ENCODE measurements around the gene RMND5B.
"Not testable (repeated sequence)": the region's sequence is repeated elsewhere in the genome, so short reads cannot be mapped to it uniquely, and the experiment has no call there.

Gene RMND5B

GRCh38 chr5:178130576-178131445 lies at the start of gene RMND5B:
TSS of gene RMND5B (plus strand) at chr5:178131014. CDS start at chr5:178138120, 7,106 bp downstream.
- peak; percentile 91 for DNase-seq

GRCh38 chr5:178081571-178082243 lies 49.1 kb upstream of the RMND5B start:
- DNase-seq = no peak

GRCh38 chr5:178083922-178084321 lies 46.9 kb upstream of the RMND5B start:
- DNase-seq = no peak

- no peak for DNase-seq
Measured at GRCh38 chr5:178085316-178085715, 45.5 kb upstream of the RMND5B start.

- no peak for DNase-seq
Measured at GRCh38 chr5:178086266-178086665, 44.5 kb upstream of the RMND5B start.

GRCh38 chr5:178087199-178087598 lies 43.6 kb upstream of the RMND5B start:
- not testable (repeated sequence) for DNase-seq

- no peak for DNase-seq
Measured at GRCh38 chr5:178090856-178091255, 40.0 kb upstream of the RMND5B start.

- DNase-seq = no peak
Measured at GRCh38 chr5:178093134-178093533, 37.7 kb upstream of the RMND5B start.

GRCh38 chr5:178094345-178094744 lies 36.5 kb upstream of the RMND5B start:
- no peak for DNase-seq

- DNase-seq = no peak
Measured at GRCh38 chr5:178098685-178099084, 32.1 kb upstream of the RMND5B start.

GRCh38 chr5:178103612-178104011 lies 27.2 kb upstream of the RMND5B start:
- DNase-seq = no peak

GRCh38 chr5:178104492-178104891 lies 26.3 kb upstream of the RMND5B start:
- no peak for DNase-seq

GRCh38 chr5:178106086-178106485 lies 24.7 kb upstream of the RMND5B start:
- DNase-seq = no peak

- no peak for DNase-seq
Measured at GRCh38 chr5:178106556-178107239, 24.1 kb upstream of the RMND5B start.

- DNase-seq = no peak
Measured at GRCh38 chr5:178107756-178108310, 23.0 kb upstream of the RMND5B start.

GRCh38 chr5:178108446-178108845 lies 22.4 kb upstream of the RMND5B start:
- no peak for DNase-seq

- DNase-seq = no peak
Measured at GRCh38 chr5:178108966-178109365, 21.8 kb upstream of the RMND5B start.

GRCh38 chr5:178110511-178110910 lies 20.3 kb upstream of the RMND5B start:
- DNase-seq = no peak

- DNase-seq = no peak
Measured at GRCh38 chr5:178111925-178112324, 18.9 kb upstream of the RMND5B start.

- no peak for DNase-seq
Measured at GRCh38 chr5:178112545-178112944, 18.3 kb upstream of the RMND5B start.

- peak; percentile 88 for DNase-seq
Measured at GRCh38 chr5:178113141-178113787, 17.6 kb upstream of the RMND5B start, which contains the start of gene N4BP3. TSS of gene N4BP3 (plus strand) at chr5:178113532. CDS start at chr5:178119584, 6,052 bp downstream.

GRCh38 chr5:178113841-178114324 lies 16.9 kb upstream of the RMND5B start:
- no peak for DNase-seq

All from activated CD4-positive, alpha-beta T cell treated with anti-CD3 and anti-CD28 coated beads, Interleukin-2, Interleukin-6, amounts not matched to agents 100 ng/mL and 50 ng/mL, durations not matched to agents 16 hours and 8 hours (primary cell).